IPS-18c (cell line): Measurements from ENCODE around the gene CAMK2A.

ENCODE experiments used
- H3K4me3 ChIP-seq: 2 replicates; pipeline ENCODE4 v1.7.0; 2013; ENCODE audit warnings: low read depth, mild to moderate bottlenecking, low read length, moderate library complexity; ENCODE audit not compliant: insufficient read depth
- H3K9me3 ChIP-seq: one replicate; pipeline ENCODE4 v1.6.1; 2013; ENCODE audit warnings: mild to moderate bottlenecking, low read length, moderate library complexity; ENCODE audit not compliant: control insufficient read depth, insufficient read depth

Gene CAMK2A

DNA sequence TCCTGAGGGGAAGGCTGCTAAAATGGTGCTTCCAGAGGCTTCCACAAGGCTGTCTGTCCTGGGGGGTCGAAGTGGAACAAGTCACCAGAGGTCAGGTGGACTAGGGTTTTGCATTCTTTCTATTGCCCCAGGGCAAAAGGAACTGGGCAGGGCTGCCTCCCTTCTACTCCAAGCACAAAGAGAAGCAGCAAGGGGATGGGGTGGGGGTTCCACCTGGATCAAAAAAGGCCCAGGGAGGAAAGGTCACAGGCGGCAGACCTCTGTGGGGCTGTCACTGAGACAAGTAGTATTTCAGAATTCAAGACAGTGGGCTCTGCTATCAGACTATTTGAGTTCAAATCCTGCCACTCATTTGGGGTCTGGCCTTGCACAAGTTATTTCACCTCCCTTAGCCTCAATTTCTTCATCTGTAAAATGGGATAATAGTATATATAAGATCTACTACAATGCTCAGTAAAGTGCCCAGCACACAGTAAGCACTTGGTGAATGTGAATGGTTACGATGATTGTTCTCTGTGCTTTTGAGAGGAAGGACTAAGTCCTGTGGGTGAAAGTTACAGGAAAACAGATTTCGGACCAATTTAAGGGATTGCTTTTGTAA lies 15.0 kb upstream of the CAMK2A start:
- Histone ChIP-seq H3K9me3 (no peaks in the 10 kb centered on the region), H3K4me3 (no peak overlapping the region)

- no peaks in the 10 kb centered on the region for H3K9me3 ChIP-seq
- H3K4me3 ChIP-seq = no peak overlapping the region; the same call in 1 of the 2 replicates
These were observed 14.2 kb upstream of the CAMK2A start for GRCh38 chr5:150303660-150304386.

DNA sequence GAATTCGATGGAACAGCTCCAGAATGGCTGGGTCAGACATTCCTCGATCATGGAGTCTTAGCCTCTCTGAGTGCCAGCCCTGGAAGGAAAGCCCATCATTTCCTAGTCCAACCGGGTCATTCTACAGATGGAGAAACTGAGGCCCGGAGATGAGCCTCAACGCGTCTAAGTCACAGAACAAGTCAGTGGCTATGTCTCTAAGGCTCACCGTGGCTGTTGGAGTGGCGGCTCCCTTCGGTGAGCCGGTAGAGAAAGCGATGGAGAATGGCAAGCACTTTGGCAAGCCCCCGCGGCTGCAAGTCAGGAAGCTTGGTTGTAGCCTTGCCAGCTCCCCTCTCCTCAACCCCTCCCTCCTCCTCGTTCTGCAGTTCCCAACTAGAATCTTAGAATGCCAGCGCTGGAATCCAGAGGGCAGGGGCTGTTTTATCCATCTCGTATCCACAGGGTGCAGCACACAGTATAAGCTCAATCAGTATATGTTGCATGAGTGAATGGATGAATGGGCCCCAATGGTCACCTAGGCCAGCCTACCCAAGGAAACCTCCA lies 13.6 kb upstream of the CAMK2A start:
- Histone ChIP-seq H3K4me3 (peak overlapping the region; percentile 26; the same call in 1 of the 2 replicates), H3K9me3 (no peaks in the 10 kb centered on the region)

DNA sequence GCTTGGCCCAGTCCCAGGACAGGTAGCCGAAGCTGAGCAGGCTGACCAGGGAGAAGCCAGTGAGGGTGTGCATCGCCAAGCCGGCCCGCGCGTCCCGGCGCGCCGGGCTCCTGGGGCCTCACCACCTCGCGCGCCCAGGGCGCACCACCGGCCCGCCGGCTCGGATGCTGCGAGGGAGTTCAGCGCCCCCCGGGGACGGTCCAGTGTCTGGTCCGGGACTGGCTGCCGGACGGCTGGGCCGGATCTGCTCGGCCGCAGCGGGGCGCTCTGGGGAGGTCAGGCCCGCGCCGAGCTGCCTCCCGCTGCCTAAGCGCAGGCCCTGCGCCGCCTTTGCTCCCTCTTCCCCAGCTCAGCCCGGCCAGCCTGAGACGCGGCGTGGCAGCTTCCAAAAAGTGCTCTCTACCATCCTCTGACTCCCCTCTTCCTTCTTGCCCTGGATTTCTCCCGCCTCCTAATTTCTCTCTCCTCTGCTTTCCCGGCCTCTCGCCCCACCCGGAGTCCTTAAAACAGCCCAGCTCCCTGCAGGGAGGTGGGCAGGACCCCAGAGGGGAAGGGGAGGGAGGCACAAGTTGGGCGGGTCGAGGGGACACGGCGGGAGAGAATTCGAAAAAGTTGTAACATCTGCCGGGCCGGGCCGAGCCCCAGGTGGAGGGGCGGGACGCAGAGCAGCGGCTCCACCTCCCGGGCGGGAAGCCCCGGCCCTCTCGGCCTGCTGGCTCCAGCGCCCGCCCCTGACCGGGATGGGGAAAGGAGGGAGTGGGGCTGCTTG lies 12.9 kb upstream of the CAMK2A start, which contains the start of gene ARSI:
Gene ARSI, minus strand, starts transcription at position 605 of the 769 bp plus-strand sequence. Its CDS starts 532 bp downstream, at position 73.
- Histone ChIP-seq H3K9me3 (no peaks in the 10 kb centered on the region), H3K4me3 (peak within 1 kb of the TSS; percentile 26)

- Histone ChIP-seq H3K4me3 (peak overlapping the region; percentile 26), H3K9me3 (no peaks in the 10 kb centered on the region)
These were observed 12.3 kb upstream of the CAMK2A start for GRCh38 chr5:150301901-150302300.

DNA sequence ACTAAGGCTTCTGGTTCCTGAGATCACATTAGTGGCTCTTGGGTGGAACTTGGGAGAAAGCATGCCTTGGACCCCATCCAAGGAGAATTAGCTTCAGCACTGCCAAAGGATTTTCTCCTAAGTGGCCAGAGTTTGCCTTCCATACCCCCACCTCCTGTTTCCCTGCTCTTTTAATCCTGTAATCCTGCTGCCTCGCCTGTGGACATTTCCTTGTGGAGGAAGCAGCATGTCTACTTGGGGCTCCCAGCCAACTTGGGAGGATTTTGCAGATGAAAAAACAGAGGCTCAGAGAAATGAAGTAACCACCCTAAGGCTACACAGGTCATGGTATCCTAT lies 11.6 kb upstream of the CAMK2A start:
- Histone ChIP-seq H3K4me3 (no peak overlapping the region), H3K9me3 (no peaks in the 10 kb centered on the region)

DNA sequence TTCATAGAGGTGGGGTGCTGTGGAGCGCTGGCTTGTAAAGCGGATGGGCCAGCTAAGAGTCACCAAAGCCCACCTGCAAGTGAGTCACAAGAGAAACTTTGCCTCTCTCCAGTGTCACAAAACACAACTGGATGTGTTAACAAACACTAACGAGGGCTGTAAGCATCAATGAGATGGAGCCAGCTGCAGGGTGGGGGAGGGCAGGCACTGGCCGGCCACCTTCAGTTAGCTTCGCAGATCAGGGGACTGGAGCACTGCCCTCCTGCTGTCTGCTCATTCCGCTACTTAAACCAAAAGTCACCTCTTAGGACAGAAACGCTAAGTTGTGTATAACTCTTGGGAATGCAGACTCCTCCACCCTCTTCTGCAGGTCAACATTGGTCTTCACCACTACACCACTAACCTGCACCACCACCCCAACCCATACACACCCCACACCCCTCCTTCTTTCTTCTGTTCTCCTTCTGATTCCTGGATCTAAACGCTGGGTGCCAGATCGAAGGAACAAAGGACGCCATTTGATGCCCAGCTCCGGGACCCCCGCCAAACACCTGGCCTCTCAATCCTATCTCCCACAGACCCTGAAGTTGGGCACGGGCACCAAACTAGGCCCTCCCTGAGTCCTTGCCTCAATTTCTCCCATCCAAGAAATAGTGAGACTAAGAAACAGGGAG lies 11.1 kb upstream of the CAMK2A start:
- Histone ChIP-seq H3K9me3 (no peaks in the 10 kb centered on the region), H3K4me3 (no peak overlapping the region)

DNA sequence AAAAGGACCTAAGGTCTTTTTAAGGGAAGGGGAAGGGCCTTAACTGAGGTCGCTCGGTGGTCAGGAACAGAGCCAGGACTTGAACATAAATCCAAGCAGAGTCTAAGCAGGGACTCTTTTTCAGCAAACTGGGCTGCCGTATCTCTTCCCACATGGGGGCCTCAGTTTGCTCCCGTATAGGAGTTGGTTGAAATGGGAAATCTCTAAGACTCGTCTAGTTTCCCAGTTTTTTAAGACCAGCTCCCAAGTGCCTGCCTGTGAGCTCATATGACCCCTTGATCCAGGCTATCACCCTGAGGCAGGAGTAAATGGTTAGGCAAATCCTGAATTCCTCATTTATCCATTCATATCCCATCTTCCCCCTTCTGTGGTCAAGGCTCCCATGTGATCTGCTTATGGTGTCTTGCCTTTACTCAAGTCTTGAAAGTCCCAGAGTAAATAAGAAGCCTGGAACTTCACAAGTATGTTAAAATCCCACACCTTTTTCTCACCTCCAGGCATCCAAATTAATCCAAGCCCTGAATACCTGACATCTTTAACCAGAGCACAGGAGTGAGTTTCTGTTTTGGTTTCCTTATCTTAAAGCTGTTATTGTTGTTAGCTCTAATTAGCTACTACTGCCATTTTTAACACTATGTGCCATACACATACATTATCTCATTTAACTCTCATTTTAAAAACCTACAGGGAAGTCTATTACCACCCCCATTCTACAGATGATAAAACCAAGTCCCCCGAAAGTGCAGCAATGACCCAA lies 10.2 kb upstream of the CAMK2A start:
- H3K9me3 ChIP-seq = no peaks in the 10 kb centered on the region
- H3K4me3 ChIP-seq = no peak overlapping the region

DNA sequence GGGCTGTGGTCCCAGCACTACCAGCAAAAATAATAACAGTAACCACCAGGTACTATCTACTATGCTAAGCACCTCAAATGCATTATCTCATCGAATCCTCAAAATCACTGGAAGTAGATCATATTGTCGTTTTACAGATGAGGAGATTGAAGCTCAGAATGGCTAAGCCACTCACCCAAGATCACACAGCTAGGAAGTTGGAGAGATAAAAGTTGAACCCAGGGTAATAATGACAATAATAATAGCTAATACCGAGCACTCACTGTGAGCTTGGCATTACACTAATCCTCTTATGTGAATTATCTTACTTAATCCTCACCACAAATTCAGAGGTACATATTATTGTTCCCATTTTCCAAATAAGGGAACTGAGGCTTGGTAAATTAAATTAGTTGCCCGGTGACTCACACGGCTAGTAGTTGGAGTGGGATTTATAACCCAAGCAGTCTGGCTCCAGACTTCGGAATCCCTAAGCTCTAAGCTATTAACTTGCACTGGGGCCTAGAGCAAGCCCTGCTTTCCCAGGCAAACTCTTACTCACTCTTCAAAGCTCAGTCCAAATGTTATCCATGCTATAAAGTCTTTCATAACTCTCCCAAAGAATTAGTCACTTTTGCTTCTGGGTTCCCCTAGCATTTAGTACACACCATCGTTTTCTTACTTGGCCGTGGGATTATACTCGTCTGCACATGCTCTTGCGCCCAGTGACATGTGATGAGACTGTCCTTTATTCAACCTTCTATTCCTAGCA lies 9.3 kb upstream of the CAMK2A start:
- H3K9me3 ChIP-seq = no peaks in the 10 kb centered on the region

GRCh38 chr5:150297934-150298595 lies 8.5 kb upstream of the CAMK2A start:
- no peak overlapping the region for H3K4me3 ChIP-seq
- H3K9me3 ChIP-seq = no peaks in the 10 kb centered on the region

More for the DNA sequence above, 9.3 kb upstream of the CAMK2A start:
- H3K4me3 ChIP-seq = no peak overlapping the region

GRCh38 chr5:150297236-150297890 lies 7.8 kb upstream of the CAMK2A start:
- H3K4me3 ChIP-seq = no peak overlapping the region
- H3K9me3 ChIP-seq = no peaks in the 10 kb centered on the region

GRCh38 chr5:150296496-150296895 lies 6.9 kb upstream of the CAMK2A start:
- Histone ChIP-seq H3K9me3 (no peaks in the 10 kb centered on the region), H3K4me3 (no peak overlapping the region)

- H3K4me3 ChIP-seq = no peak overlapping the region
- H3K9me3 ChIP-seq = no peaks in the 10 kb centered on the region
These were observed 6.3 kb upstream of the CAMK2A start for GRCh38 chr5:150295741-150296486.

DNA sequence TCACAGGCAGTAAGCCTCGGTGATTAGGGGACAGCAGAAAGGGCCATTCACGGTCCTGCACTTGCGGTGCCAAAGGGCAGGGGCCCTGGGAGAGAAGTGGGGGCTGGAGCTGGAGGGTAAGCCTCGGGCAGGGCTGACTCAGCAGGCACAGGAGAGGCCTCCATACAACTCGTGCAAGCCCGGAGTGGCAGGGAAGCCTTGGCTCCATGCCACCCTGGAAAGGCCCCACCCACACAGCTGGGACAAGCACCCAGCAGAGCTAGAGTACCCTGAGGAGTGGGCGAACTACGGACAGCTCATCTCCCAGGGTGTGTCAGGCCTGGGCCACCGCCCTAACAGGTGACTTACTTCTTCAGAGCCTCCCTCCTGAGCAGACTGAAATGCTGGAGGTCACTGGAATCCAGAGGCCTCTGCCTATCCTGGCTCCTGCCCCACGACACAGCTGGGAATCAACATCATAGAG lies 5.6 kb upstream of the CAMK2A start:
- Histone ChIP-seq H3K9me3 (no peaks in the 10 kb centered on the region), H3K4me3 (no peak overlapping the region)
